ENCODE data around the gene SCN10A.

The SCN10A gene

DNA sequence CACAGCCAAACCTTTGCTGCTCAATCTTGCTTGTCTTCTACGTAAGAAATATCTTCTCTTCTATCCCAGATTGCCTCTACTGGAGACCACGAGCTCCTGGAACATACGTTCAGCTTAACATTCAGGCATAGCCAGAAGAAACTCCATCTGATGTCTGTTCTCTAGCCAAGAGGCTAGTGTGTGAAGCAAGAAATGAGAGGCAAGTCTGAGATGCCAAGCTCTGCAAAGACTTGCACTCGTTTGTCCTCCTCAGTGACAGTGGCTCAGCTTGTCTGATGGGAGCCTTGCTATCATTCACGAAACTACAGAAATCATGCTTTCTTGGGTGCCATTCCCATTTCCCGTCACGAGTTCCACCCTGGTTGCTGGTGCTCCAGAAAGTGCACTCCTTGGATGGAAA lies at the start of gene SCN10A:
TSS of gene SCN10A (minus strand) at position 192 of the 400 bp plus-strand sequence. CDS start 22,207 bp downstream, outside the sequence.
- no peak within 1 kb of the TSS for H3K4me3 ChIP-seq (ENCODE audit: low read length)
- TF ChIP-seq ZNF274 (IDR thresholded peaks at IDR 0.05; ENCODE audit: low read depth, low read length): no peak

DNA sequence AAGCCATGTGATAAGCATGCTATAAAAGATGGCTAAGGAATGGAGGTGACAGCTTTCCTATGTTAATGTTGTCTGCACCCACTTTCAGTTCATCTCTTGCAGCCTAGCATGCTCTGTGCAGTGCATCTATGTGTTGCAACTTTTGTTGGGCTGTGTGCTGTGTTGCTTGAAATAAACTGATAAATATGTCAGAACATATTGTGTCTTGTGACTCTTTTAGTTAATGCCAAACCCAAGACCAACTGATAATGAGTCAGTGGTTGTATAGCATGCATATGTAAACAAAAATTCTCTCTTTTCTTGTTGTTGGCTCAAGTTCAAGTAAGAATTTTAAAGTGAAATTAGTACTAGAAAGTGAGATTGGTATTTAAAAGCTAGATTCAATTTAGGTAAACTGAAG lies 37.0 kb upstream of the SCN10A start:
- no peak for TF ChIP-seq ZNF274 (IDR thresholded peaks at IDR 0.05; ENCODE audit: low read depth, low read length)
- H3K4me3 ChIP-seq (ENCODE audit: low read length): no peak overlapping the region

DNA sequence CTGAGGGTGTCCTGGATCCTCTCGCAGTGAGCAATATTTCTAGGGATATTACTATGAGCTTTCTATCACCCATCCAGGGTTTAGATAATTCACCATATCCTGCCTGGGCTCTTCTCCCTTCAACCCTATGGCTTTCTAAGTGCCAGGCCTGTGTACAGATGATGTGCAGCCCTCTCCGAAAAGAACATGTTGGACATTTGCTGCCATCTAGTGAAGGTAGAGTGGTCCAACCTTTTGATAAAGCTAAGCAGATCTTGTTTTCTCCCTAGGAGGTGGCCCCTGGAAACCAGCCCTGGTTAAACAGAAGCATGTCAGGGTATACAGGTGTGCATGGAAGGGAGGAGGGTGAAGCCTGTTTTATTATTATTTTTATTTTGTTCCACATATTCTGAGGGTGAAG lies 27.9 kb upstream of the SCN10A start:
- TF ChIP-seq ZNF274 (IDR thresholded peaks at IDR 0.05; ENCODE audit: low read depth, low read length): no peak

DNA sequence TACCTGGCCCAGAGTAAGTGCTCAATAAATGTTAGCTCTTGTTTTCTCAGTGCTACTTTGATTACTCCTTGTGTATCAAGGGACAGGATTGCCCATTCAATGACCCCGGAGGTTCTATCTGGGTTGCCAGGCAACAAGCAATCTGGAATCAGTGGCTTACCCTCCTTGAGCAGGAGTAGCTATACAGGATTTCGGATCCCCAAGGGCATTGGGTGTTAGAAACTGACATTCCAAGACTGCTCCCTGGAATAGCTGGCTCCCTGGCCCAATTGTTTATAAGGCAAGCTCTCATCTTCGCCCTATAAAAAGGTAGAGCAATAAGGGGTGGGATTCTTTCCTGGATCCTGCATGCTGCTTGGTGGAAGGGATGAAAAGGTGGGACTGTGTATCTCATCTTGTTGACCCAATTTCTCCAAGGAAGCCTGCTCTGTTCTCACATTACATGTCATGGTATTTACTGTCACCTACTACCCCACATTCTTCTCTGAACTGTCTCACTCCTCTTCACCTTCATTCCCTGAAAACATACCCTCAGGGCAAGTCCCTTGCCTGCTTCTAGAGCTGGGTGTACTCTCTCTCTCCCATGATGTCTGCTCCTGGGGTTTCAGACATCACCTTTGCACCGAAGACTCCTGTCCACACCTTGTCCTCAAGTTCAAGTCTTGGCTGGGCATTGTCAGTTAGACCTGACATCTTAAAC lies 26.4 kb upstream of the SCN10A start:
- no peak for TF ChIP-seq ZNF274 (IDR thresholded peaks at IDR 0.05; ENCODE audit: low read depth, low read length)

More for the DNA sequence above, 27.9 kb upstream of the SCN10A start:
- no peak overlapping the region for H3K4me3 ChIP-seq (ENCODE audit: low read length)

DNA sequence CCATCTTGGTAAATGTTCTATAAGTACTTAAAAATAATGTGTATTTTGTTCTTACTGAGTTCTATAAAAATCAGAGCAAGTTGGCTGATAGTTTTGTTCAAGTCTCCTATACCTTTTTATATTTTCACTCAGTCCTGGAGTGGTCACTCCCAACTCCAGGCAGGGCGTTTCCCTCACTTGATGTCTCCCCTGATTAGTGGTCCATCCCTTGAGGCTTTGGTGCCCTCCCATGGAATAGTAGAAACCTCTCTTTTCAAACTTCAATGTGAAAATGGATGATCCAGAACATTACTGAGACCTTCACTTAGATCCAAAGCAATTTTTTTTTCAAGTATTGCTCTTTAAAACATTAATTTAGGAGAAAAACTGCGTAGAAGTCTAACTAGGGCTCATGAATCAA lies 25.0 kb upstream of the SCN10A start:
- TF ChIP-seq ZNF274 (IDR thresholded peaks at IDR 0.05; ENCODE audit: low read depth, low read length): no peak
- no peak overlapping the region for H3K4me3 ChIP-seq (ENCODE audit: low read length)

More for the DNA sequence above, 26.4 kb upstream of the SCN10A start:
- no peak overlapping the region for H3K4me3 ChIP-seq (ENCODE audit: low read length)

DNA sequence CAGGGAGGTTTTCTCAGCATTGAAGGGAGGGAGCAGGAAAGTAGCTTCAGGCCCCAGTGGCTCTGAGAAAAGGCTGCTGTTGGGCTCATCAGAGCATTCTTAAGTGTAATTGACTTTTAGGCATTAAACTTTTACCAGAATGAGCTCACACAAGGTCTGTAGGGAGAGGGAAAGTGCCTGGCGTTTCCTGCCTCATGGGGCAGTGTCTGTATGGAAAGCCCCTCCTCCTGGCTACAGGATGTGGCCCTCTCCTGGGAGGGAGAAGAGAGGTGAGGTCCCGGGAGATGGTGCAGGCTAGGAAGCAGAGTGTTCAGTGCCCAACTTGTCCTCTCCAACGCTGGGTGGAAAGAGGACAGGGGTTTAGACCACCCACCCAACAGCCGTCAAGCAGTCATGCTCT lies 21.3 kb upstream of the SCN10A start:
- H3K4me3 ChIP-seq (ENCODE audit: low read length): no peak overlapping the region
- no peak for TF ChIP-seq ZNF274 (IDR thresholded peaks at IDR 0.05; ENCODE audit: low read depth, low read length)

DNA sequence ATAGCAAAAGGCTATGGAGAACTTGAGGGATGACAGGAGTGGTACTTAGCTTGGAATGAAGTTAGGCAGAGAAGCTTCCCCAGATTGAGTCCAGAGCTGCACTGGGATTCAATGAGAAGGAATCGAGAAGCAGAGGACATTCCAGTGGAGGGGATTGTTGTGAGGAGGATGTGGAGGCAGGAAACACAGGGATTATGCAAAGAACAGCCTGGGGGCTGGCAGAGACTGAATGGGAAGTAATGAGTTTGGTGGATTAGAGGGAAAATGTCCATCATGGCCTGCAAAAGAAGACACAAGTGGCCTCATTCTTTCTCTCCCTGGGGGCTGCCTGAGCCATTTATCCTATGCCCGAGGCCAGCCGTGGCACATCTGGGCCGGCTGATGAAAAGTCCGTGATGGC lies 20.5 kb upstream of the SCN10A start:
- no peak overlapping the region for H3K4me3 ChIP-seq (ENCODE audit: low read length)
- no peak for TF ChIP-seq ZNF274 (IDR thresholded peaks at IDR 0.05; ENCODE audit: low read depth, low read length)

DNA sequence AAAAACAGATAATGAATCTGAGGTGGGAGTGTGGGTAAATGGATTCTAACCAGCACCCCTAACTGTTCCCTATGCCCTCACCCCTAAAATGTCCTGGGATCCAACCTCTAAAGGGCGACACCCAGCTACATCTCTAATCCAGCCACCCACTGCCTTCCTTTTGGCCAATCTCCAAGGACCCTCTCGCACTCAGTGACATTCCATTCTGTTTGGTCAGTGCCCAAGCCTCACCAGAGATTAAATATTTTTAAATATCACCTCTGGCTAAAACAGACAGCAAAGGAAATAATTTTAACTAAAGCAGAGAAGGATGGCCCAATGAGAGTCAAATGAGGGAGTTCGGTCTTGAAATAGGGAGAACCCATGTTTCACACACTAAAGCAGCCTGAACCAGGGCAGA lies 19.9 kb upstream of the SCN10A start:
- TF ChIP-seq ZNF274 (IDR thresholded peaks at IDR 0.05; ENCODE audit: low read depth, low read length): no peak

DNA sequence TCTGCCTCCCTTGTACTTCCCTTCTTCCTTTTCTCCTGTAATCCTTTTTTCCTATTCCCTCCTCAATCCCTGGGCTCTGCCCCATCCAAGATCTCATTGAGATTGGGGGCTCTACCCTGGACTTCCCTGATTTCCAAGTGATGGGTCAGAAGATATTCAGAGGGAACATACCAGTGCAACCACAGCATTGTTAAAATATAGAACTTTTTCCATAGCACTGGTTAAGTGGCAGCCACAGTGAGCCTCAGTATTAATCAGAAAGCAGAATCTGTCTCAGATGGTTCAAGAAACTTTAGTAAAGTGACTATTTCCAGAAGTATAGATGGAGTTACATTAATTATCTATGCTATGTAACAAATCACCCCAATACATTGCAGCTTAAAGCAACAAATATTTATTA lies 18.7 kb upstream of the SCN10A start:
- no peak overlapping the region for H3K4me3 ChIP-seq (ENCODE audit: low read length)
- TF ChIP-seq ZNF274 (IDR thresholded peaks at IDR 0.05; ENCODE audit: low read depth, low read length): no peak

More for the DNA sequence above, 19.9 kb upstream of the SCN10A start:
- no peak overlapping the region for H3K4me3 ChIP-seq (ENCODE audit: low read length)

DNA sequence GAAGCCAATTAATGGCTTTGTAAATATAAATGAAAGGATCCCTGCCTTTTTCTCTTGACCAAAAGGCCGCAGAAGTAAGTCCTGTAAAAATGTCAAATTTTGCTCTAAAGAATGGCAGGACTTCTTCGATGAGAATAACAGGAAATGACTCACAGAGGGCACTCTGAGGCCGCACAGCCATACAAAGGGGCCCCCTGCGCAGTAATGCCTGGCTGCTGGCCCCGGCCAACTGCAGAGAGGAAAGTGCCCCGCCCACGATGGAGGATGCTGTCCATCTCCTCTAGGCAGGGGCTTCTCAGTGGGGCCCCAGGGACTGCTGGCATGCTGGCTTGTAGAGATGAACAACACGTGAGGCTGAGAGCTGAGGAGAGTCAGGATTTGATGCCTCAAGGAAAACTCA lies 18.1 kb upstream of the SCN10A start:
- H3K4me3 ChIP-seq (ENCODE audit: low read length): no peak overlapping the region
- no peak for TF ChIP-seq ZNF274 (IDR thresholded peaks at IDR 0.05; ENCODE audit: low read depth, low read length)

DNA sequence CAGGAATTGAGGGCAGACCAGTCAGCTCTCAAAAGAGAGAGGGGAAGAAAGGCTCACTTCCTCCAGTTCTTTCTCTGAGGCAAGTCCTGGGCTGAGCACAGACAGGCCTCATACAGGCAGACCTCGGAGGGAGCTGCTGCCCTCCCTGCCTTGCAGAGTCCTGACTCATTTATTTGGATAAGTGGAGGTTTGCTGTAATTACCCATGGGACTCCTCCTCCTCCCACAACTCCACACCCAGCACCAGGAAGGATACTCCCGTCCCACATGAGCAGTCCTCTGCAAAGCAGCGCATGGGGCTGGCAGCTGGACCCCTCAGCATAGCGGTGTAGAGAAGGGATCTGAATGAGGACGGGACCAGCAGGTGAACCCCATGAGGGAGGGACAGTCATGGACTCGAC lies 13.4 kb upstream of the SCN10A start:
- H3K4me3 ChIP-seq (ENCODE audit: low read length): no peak overlapping the region
- TF ChIP-seq ZNF274 (IDR thresholded peaks at IDR 0.05; ENCODE audit: low read depth, low read length): no peak

DNA sequence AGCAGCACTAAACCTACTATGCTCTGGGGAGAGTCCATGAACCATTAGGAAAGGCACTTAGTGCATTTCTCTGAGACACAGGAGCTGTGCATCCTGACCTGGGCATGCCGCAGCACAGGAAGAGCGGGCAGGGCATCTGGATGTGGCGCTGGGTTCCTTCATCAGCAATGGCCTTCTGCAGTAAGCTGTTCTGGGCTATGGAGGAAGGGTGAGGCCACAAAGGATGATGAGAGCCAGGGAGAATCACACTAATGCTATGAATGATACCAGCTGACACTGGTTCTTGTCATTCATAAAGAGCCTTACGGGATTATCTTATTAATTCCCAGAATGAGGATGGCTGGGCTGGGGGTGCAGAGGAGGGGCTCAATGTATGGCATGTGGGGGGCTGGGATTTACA lies 12.7 kb upstream of the SCN10A start:
- TF ChIP-seq ZNF274 (IDR thresholded peaks at IDR 0.05; ENCODE audit: low read depth, low read length): no peak
- no peak overlapping the region for H3K4me3 ChIP-seq (ENCODE audit: low read length)

DNA sequence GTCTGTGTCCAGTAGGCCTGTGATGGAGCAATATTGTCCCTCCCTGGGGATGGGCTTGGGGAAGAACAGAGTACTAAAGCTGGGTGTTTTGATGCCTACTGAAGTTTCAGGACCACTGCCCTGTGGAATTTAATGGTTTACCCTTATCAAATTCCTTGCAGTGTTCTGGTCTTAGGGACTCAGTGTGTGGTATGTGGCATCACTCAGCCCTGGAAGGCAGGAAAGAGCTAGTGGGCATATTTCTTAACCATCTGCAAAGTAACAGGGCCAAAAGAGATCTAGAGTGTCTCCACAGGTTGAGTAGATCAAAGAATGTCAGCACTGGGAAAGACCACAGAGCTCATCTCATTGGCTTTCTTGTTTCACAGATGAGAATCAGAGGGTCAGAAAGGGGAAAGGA lies 11.8 kb upstream of the SCN10A start:
- no peak overlapping the region for H3K4me3 ChIP-seq (ENCODE audit: low read length)
- no peak for TF ChIP-seq ZNF274 (IDR thresholded peaks at IDR 0.05; ENCODE audit: low read depth, low read length)

DNA sequence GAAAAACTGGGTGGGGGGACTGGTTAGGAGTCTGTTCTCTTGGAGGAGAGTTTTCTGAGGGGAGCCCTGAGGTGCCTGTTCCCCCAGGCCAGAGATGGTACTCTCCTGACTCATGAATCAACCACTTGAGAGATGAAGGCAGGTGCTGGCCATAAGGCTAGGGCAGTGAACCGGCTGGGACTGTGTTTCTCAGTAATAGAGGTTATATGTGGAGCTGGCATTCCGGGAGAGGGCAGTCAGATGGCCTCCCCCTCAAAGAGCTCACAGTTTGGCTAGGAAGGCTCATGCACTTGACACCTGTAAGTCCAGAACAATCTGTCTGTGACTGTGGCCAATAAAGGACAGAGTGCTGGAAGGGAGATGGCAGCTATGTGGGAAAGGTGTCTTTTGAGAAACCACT lies 10.0 kb upstream of the SCN10A start:
- no peak overlapping the region for H3K4me3 ChIP-seq (ENCODE audit: low read length)
- TF ChIP-seq ZNF274 (IDR thresholded peaks at IDR 0.05; ENCODE audit: low read depth, low read length): no peak

DNA sequence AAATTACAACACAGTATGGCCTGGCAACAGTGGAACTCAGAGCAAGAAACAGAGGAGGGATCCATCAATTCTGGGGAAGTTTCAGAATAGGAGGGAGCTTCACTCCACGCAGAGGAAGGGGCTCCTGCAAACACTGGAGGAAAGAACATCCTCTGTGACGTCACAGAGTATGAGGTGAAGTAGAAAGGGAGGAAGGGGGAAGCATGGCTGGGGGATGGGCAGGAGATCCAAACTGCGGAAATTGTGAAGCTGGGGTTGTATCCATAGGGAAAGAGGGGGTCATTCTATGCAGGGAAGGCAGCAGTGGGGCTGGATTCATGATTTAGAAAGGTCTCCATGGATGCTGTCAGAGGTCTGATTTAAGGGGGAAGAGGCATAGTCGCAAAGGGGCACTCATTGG lies 8.3 kb upstream of the SCN10A start:
- no peak for TF ChIP-seq ZNF274 (IDR thresholded peaks at IDR 0.05; ENCODE audit: low read depth, low read length)
- H3K4me3 ChIP-seq (ENCODE audit: low read length): no peak overlapping the region

DNA sequence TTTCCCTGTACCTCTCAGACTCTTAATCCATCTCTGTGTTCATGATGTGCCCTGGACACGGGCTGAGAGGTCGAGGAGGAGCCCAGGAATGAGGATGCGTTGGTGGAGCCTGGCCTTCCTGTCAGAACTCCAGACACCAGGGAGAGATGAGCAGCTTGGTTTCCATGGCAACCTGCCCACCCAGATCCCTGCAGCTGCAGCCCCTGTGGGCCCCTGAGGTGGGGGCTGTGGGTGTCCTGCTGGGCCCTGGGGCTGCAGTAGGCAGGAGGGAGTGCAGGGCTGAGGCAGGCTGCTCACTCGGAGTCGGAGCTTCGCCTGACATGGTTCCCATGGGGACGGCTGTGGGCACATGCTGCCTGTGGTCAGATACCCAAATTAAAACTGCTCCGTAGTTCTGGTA lies 7.7 kb upstream of the SCN10A start:
- no peak for TF ChIP-seq ZNF274 (IDR thresholded peaks at IDR 0.05; ENCODE audit: low read depth, low read length)

More for the DNA sequence above, 7.7 kb upstream of the SCN10A start:
- no peak overlapping the region for H3K4me3 ChIP-seq (ENCODE audit: low read length)

All from GM08714 (cell line).